ENCODE measurements around the gene CACUL1.
"Not testable (repeated sequence)": the region's sequence is repeated elsewhere in the genome, so short reads cannot be mapped to it uniquely, and the experiment has no call there.

The CACUL1 gene

GRCh38 chr10:118682533-118682932 is 72.2 kb downstream of the CACUL1 start:
- no peak for DNase-seq

- no peak for DNase-seq
Measured at GRCh38 chr10:118680197-118680596, 74.6 kb downstream of the CACUL1 start.

- no peak for DNase-seq
Measured at GRCh38 chr10:118674226-118674919, 80.4 kb downstream of the CACUL1 start.

GRCh38 chr10:118672766-118673715 is 81.7 kb downstream of the CACUL1 start:
- no peak for DNase-seq

GRCh38 chr10:118672153-118672552 is 82.6 kb downstream of the CACUL1 start:
- no peak for DNase-seq

GRCh38 chr10:118671221-118671620 is 83.5 kb downstream of the CACUL1 start:
- not testable (repeated sequence) for DNase-seq

- no peak for DNase-seq
Measured at GRCh38 chr10:118670472-118671124, 84.2 kb downstream of the CACUL1 start.

GRCh38 chr10:118669835-118670234 is 84.9 kb downstream of the CACUL1 start:
- DNase-seq = no peak

- DNase-seq = no peak
Measured at GRCh38 chr10:118669020-118669791, 85.6 kb downstream of the CACUL1 start.

- DNase-seq = no peak
Measured at GRCh38 chr10:118668228-118668952, 86.4 kb downstream of the CACUL1 start.

GRCh38 chr10:118667732-118668131 is 87.0 kb downstream of the CACUL1 start:
- DNase-seq = no peak

- DNase-seq = no peak
Measured at GRCh38 chr10:118666350-118666749, 88.4 kb downstream of the CACUL1 start.

- no peak for DNase-seq
Measured at GRCh38 chr10:118664321-118664720, 90.4 kb downstream of the CACUL1 start.

GRCh38 chr10:118663176-118663575 is 91.6 kb downstream of the CACUL1 start:
- no peak for DNase-seq

GRCh38 chr10:118662228-118663035 is 92.3 kb downstream of the CACUL1 start:
- DNase-seq = no peak

GRCh38 chr10:118658762-118659161 is 96.0 kb downstream of the CACUL1 start:
- no peak for DNase-seq

- DNase-seq = not testable (repeated sequence)
Measured at GRCh38 chr10:118658168-118658567, 96.6 kb downstream of the CACUL1 start.

- not testable (repeated sequence) for DNase-seq
Measured at GRCh38 chr10:118645294-118645693, 109.5 kb downstream of the CACUL1 start.

GRCh38 chr10:118642228-118642627 is 112.5 kb downstream of the CACUL1 start:
- no peak for DNase-seq

GRCh38 chr10:118638680-118639079 is 116.1 kb downstream of the CACUL1 start:
- no peak for DNase-seq
